Duodenal mucosa (tissue), 2 donors: ENCODE data around the gene ZNF500.

Experiments used
- H3K27ac ChIP-seq: one replicate; pipeline ENCODE4 v1.7.0; 2013; ENCODE audit warnings: low read depth, low read length
- H3K27me3 ChIP-seq, 2 donors: one replicate each; pipeline ENCODE4 v1.7.0; 2013; ENCODE audit warnings: low read length in 2 of 2, control low read depth in 1 of 2; ENCODE audit not compliant: insufficient read depth in 2 of 2, control insufficient read depth in 1 of 2
- H3K36me3 ChIP-seq, 2 donors: one replicate each; pipeline ENCODE4 v1.7.0; 2013; ENCODE audit warnings: low read length in 2 of 2, control low read depth in 1 of 2; ENCODE audit not compliant: insufficient read depth in 2 of 2, control insufficient read depth in 1 of 2
- H3K4me1 ChIP-seq, 2 donors: one replicate each; pipeline ENCODE4 v1.7.0; 2013; ENCODE audit warnings: low read length in 2 of 2, control low read depth in 1 of 2; ENCODE audit not compliant: insufficient read depth in 2 of 2, control insufficient read depth in 1 of 2
- H3K4me3 ChIP-seq, 2 donors: one replicate each; pipeline ENCODE4 v1.7.0; 2013; ENCODE audit warnings: low read length in 2 of 2, low read depth in 1 of 2
- H3K9ac ChIP-seq, 2 donors: one replicate each; pipeline ENCODE4 v1.7.0; 2013; ENCODE audit warnings: low read length in 2 of 2, low read depth in 1 of 2
- H3K9me3 ChIP-seq, 2 donors: one replicate each; pipeline ENCODE4 v1.7.0; 2013; ENCODE audit warnings: low read length in 2 of 2, control low read depth in 1 of 2; ENCODE audit not compliant: control insufficient read depth in 1 of 2

ZNF500 gene

DNA sequence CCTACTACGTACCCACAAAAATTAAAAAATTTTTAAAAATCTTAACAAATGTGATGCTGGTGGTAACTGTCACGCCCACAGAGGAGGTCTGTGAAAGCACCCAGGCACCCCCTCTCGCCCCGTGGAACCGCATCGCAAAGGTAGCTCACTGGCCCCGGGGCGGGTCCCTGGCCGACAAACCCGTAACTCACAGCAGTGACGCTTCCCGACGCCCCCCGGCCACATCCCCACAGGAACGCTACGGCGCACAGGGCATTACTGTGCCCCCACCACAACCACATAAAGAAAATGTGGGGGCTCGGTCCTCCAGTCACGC lies 33.3 kb downstream of the ZNF500 start:
- peaks cover 6 to 20% of the 10 kb centered on the region in 2 donors for H3K36me3 ChIP-seq
- H3K9me3 ChIP-seq, result no peaks in the 10 kb centered on the region
- no peaks in the 10 kb centered on the region for H3K27me3 ChIP-seq
- no peak overlapping the region for H3K27ac ChIP-seq
- H3K9ac ChIP-seq, result peak overlapping the region; percentile 70 to 83
- peaks cover 5 to 13% of the 10 kb centered on the region in 2 donors for H3K4me1 ChIP-seq
- peak overlapping the region; percentile 94 to 95 for H3K4me3 ChIP-seq

GRCh38 chr16:4733211-4733742 lies 33.7 kb downstream of the ZNF500 start:
- Histone ChIP-seq H3K27me3 (no peaks in the 10 kb centered on the region), H3K4me3 (peak overlapping the region; percentile 94 to 95), H3K9me3 (no peaks in the 10 kb centered on the region), H3K36me3 (peaks cover 6 to 24% of the 10 kb centered on the region in 2 donors), H3K27ac (no peak overlapping the region), H3K4me1 (peaks cover 5 to 13% of the 10 kb centered on the region in 2 donors), H3K9ac (peak overlapping the region; percentile 70 to 83)

- H3K9ac ChIP-seq, result no peak overlapping the region
- no peak overlapping the region for H3K27ac ChIP-seq
- peaks cover 12 to 45% of the 10 kb centered on the region in 2 donors for H3K36me3 ChIP-seq
- no peaks in the 10 kb centered on the region for H3K27me3 ChIP-seq
- H3K4me1 ChIP-seq, result peaks cover under 1 to 7% of the 10 kb centered on the region in 2 donors
- no peaks in the 10 kb centered on the region for H3K9me3 ChIP-seq
- H3K4me3 ChIP-seq, result no peak overlapping the region
Measured at GRCh38 chr16:4729876-4730275, 37.1 kb downstream of the ZNF500 start.

DNA sequence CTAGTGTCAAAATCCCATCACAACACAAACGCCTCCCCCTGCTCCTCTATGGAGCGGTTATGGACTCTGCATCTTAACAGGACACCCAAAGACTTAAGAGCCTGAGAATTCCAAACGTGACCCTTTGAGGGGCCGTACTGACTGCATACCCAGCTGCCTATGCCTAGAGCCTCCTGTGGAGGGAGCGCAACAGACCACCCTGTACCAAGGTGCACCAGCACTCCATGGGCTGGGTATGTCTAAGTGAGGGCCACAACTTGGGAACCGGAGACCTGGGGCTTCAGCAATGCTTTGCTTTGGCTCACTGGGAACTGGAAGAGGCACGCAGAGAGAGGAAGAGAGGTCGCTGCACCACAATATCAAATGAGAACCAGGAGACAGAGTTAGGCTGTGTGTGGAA lies 38.3 kb downstream of the ZNF500 start:
- Histone ChIP-seq H3K9ac (no peak overlapping the region), H3K9me3 (no peaks in the 10 kb centered on the region), H3K27ac (no peak overlapping the region), H3K4me3 (no peak overlapping the region), H3K27me3 (no peaks in the 10 kb centered on the region), H3K36me3 (peaks cover 13 to 56% of the 10 kb centered on the region in 2 donors), H3K4me1 (peaks cover 0 to 6% of the 10 kb centered on the region in 2 donors)

GRCh38 chr16:4726616-4727015 lies 40.3 kb downstream of the ZNF500 start:
- no peak overlapping the region for H3K4me3 ChIP-seq
- H3K9me3 ChIP-seq, result no peaks in the 10 kb centered on the region
- no peak overlapping the region for H3K27ac ChIP-seq
- H3K9ac ChIP-seq, result no peak overlapping the region
- no peaks in the 10 kb centered on the region for H3K27me3 ChIP-seq
- no peaks in the 10 kb centered on the region for H3K4me1 ChIP-seq
- peaks cover 17 to 63% of the 10 kb centered on the region in 2 donors for H3K36me3 ChIP-seq

DNA sequence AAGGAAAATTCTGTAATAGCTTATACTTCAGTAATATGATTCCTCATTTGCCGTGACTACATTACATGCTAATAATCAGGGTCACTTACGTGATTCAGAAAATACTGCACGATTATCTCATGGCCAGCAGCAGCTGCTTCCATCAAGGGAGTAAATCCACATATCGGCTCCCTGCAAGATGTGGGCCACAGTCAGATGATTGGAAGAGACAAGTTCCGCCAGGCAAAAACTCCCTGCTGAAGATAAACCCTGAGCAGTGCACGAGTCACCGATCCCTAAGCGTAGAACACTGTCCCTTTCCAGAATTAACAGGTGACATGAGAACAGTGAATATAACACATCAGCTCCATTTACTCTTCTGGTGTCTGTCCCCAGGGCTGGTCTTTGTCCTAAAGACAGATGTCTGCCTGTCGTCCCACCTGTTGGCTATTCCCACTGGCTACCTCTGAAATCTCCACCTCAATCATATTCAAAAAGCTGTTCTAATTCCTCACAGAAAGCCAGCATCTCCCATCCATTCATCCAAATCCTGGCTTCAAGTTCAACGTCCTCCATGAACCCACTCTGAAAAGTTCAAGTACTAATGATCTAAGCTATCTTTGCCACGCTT lies 42.2 kb downstream of the ZNF500 start:
- Histone ChIP-seq H3K27me3 (no peaks in the 10 kb centered on the region), H3K27ac (no peak overlapping the region), H3K9ac (no peak overlapping the region), H3K4me1 (no peaks in the 10 kb centered on the region), H3K4me3 (no peak overlapping the region), H3K9me3 (no peaks in the 10 kb centered on the region), H3K36me3 (peaks cover 14 to 53% of the 10 kb centered on the region in 2 donors)

GRCh38 chr16:4723071-4723767 lies 43.7 kb downstream of the ZNF500 start:
- peaks cover 11 to 48% of the 10 kb centered on the region in 2 donors for H3K36me3 ChIP-seq
- H3K9ac ChIP-seq, result no peak overlapping the region
- H3K27me3 ChIP-seq, result no peaks in the 10 kb centered on the region
- H3K27ac ChIP-seq, result no peak overlapping the region
- H3K9me3 ChIP-seq, result no peaks in the 10 kb centered on the region
- H3K4me1 ChIP-seq, result no peaks in the 10 kb centered on the region
- no peak overlapping the region for H3K4me3 ChIP-seq

GRCh38 chr16:4718466-4718865 lies 48.5 kb downstream of the ZNF500 start:
- Histone ChIP-seq H3K36me3 (peaks cover 5 to 32% of the 10 kb centered on the region in 2 donors), H3K27me3 (no peaks in the 10 kb centered on the region)

DNA sequence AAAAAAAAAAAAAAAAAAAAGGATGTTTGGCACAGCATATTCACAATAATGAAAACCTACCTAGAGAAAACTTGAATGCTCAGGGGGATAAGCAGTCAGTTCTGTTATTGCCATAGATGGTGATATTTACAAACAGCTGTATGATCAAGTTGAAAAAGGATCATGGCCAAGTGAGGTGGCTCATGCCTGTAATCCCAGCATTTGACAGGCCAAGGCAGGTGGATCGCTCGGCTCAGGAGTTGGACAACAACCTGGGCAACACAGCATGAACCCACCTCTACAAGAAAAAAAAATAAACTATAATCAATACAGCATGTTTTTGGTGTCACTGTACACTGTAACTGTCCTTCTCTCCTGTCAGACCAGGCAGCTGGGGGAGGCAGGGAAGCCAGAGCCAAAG lies 52.0 kb downstream of the ZNF500 start:
- H3K4me3 ChIP-seq, result no peak overlapping the region
- H3K9ac ChIP-seq, result no peak overlapping the region
- H3K27me3 ChIP-seq, result no peaks in the 10 kb centered on the region
- H3K4me1 ChIP-seq, result no peaks in the 10 kb centered on the region
- H3K36me3 ChIP-seq, result peaks cover 8 to 40% of the 10 kb centered on the region in 2 donors
- H3K9me3 ChIP-seq, result no peaks in the 10 kb centered on the region
- no peak overlapping the region for H3K27ac ChIP-seq

More at GRCh38 chr16:4718466-4718865, 48.5 kb downstream of the ZNF500 start:
- no peak overlapping the region for H3K4me3 ChIP-seq
- no peaks in the 10 kb centered on the region for H3K9me3 ChIP-seq
- H3K9ac ChIP-seq, result no peak overlapping the region
- no peak overlapping the region for H3K27ac ChIP-seq
- H3K4me1 ChIP-seq, result no peaks in the 10 kb centered on the region

GRCh38 chr16:4713663-4714501 lies 53.1 kb downstream of the ZNF500 start:
- no peaks in the 10 kb centered on the region for H3K27me3 ChIP-seq
- H3K9ac ChIP-seq, result no peak overlapping the region
- no peak overlapping the region for H3K27ac ChIP-seq
- H3K4me1 ChIP-seq, result no peaks in the 10 kb centered on the region
- no peaks in the 10 kb centered on the region for H3K9me3 ChIP-seq
- H3K36me3 ChIP-seq, result peaks cover 8 to 45% of the 10 kb centered on the region in 2 donors
- no peak overlapping the region for H3K4me3 ChIP-seq
